K562 (cell line): Measurements from ENCODE around the gene TSPOAP1. TPM values are rescaled to one million over a fixed set of nuclear protein-coding genes. Genes with fewer than 3 reads are reported as not detected.

Experiments
- ATF6 ChIP-seq: sonication (generic); formaldehyde crosslinking; IDR thresholded peaks from 2 replicates; pipeline ENCODE4 v1.4.0; 2020; ENCODE audit warnings: mild to moderate bottlenecking, missing genetic modification reagents
- BCOR ChIP-seq: fragments of 450-650 bp; IDR thresholded peaks from 2 replicates; pipeline ENCODE4 v1.6.1; 2016
- CHCHD3 ChIP-seq: fragments of 250-450 bp; sonication (Bioruptor Pico); IDR thresholded peaks from 2 replicates; pipeline ENCODE4 v2.1.2; 2022; ENCODE audit warnings: mild to moderate bottlenecking
- FOSL1 ChIP-seq: fragments of 200-800 bp; sonication (Bioruptor generic); conservative IDR thresholded peaks from 2 replicates; pipeline ENCODE4 v1.6.1; 2016; ENCODE audit warnings: missing genetic modification characterization, missing compliant biosample characterization
- FOXP4 ChIP-seq: sonication (generic); formaldehyde crosslinking; IDR thresholded peaks from 2 replicates; pipeline ENCODE4 v1.8.0; 2022; ENCODE audit warnings: mild to moderate bottlenecking, missing genetic modification reagents, borderline replicate concordance
- GTF2E2 ChIP-seq: fragments of 200-800 bp; sonication (Bioruptor generic); IDR thresholded peaks from 2 replicates; pipeline ENCODE4 v1.6.1; 2016; ENCODE audit warnings: missing genetic modification characterization, missing compliant biosample characterization
- HDGF ChIP-seq: fragments of 450-650 bp; IDR thresholded peaks from 2 replicates; pipeline ENCODE4 v1.6.1; 2016
- HLTF ChIP-seq: fragments of 450-650 bp; IDR thresholded peaks from 2 replicates; pipeline ENCODE4 v1.6.1; 2016
- HOXB6 ChIP-seq: fragments of 250-450 bp; sonication (Bioruptor Pico); IDR thresholded peaks from 2 replicates; pipeline ENCODE4 v1.5.1; 2022; ENCODE audit warnings: mild to moderate bottlenecking, borderline replicate concordance
- KDM2B ChIP-seq: fragments of 250-450 bp; sonication (Bioruptor Pico); IDR thresholded peaks from 2 replicates; pipeline ENCODE4 v1.8.0; 2021; ENCODE audit warnings: mild to moderate bottlenecking, moderate library complexity
- MTA3 ChIP-seq: fragments of 450-650 bp; formaldehyde crosslinking; IDR thresholded peaks from 2 replicates; pipeline ENCODE4 v1.6.1; 2017; ENCODE audit warnings: mild to moderate bottlenecking, borderline replicate concordance
- NCOA4 ChIP-seq: fragments of 450-650 bp; IDR thresholded peaks from 2 replicates; pipeline ENCODE4 v1.6.1; 2018; ENCODE audit warnings: mild to moderate bottlenecking; ENCODE audit not compliant: partially characterized antibody
- NFIC ChIP-seq: fragments of 450-650 bp; IDR thresholded peaks from 2 replicates; pipeline ENCODE4 v1.6.1; 2017; ENCODE audit warnings: mild to moderate bottlenecking, inconsistent platforms
- SRSF1 ChIP-seq: fragments of 200-400 bp; formaldehyde crosslinking; IDR thresholded peaks from 2 replicates; pipeline ENCODE4 v1.6.1; 2017; ENCODE audit warnings: mild to moderate bottlenecking, low read depth, low read length, moderate library complexity
- TAF1 ChIP-seq: IDR thresholded peaks from 2 replicates; pipeline ENCODE4 v1.6.1; 2011; ENCODE audit warnings: mild to moderate bottlenecking, low read length, moderate library complexity; ENCODE audit not compliant: insufficient read depth, control insufficient read depth, severe bottlenecking; ENCODE audit errors: extremely low read depth
- TEAD4 ChIP-seq, 2 experiments: sonication (generic) in 1 of 2; formaldehyde crosslinking in 1 of 2; IDR thresholded peaks; 2 replicates each; pipeline versions ENCODE4 v1.6.1 to v1.8.0; 2012 to 2022; ENCODE audit warnings: borderline replicate concordance in 1 of 2, inconsistent platforms in 1 of 2, low read length in 1 of 2, mild to moderate bottlenecking in 1 of 2, missing genetic modification reagents in 1 of 2
- ZC3H8 ChIP-seq: fragments of 450-650 bp; IDR thresholded peaks from 2 replicates; pipeline ENCODE4 v1.6.1; 2017
- polyA plus RNA-seq, 8 experiments: library from polyadenylated mRNA; depleted of rRNA in 4 of 8; stranded (reverse) in 5 of 8; unstranded in 3 of 8; fragments of >200 nt; fragmentation: Nextera tagmentation in 2 of 8; fragmentation: Illumina TruSeq in 1 of 8; extraction: Ambion mirVana in 2 of 8; extraction: Trizol in 1 of 8; gene quantifications; 2 replicates each; pipeline versions ENCODE4 v1.2.1 to v1.2.3, GENCODE V29; 2011 to 2014; ENCODE audit warnings: inconsistent platforms in 1 of 8, missing spikeins in 1 of 8
- total RNA-seq, 7 experiments: library from RNA; depleted of rRNA in 6 of 7; stranded (reverse); fragments of >200 nt in 6 of 7; fragmentation: Illumina TruSeq in 2 of 7; extraction: Trizol in 2 of 7; gene quantifications; 2 replicates each; pipeline versions ENCODE4 v1.2.1 to v1.2.3, GENCODE V29; 2011 to 2021; ENCODE audit warnings: low replicate concordance in 1 of 7

TSPOAP1 gene
- total and polyA plus RNA-seq, 9 of the 15 experiments (the other 6 are each of a cell fraction or from before 2014, with no cell fraction given): 0.87 to 3.9 (median 1.8) TPM; not detected in 2

GRCh38 chr17:58328195-58329034, at the start of gene TSPOAP1 (continued):
- TF ChIP-seq FOXP4 (CRISPR knock-in tag) (0 out of 2 replicates have a peak, but pooled peaks have one; percentile 73), TAF1 (peak; percentile 14), HDGF (peak; percentile 84), CHCHD3 (CRISPR knock-in tag) (0 out of 2 replicates have a peak, but pooled peaks have one; percentile 34), GTF2E2 (peak; percentile 30; the same call in 1 of the 2 replicates), FOSL1 (no peak), TEAD4 (IDR thresholded peaks at IDR 0.05; ENCODE audit: low read length) (0 out of 2 replicates have a peak, but pooled peaks have one; percentile 50), TEAD4 (CRISPR knock-in tag; IDR thresholded peaks at IDR 0.05; ENCODE audit: borderline replicate concordance) (no peak), BCOR (peak; percentile 56; the same call in 1 of the 2 replicates), NCOA4 (no peak), ZC3H8 (0 out of 2 replicates have a peak, but pooled peaks have one; percentile 68), HOXB6 (CRISPR knock-in tag) (no peak), ATF6 (CRISPR knock-in tag) (no peak), MTA3 (0 out of 2 replicates have a peak, but pooled peaks have one; percentile 43), SRSF1 (0 out of 2 replicates have a peak, but pooled peaks have one; percentile 45), NFIC (peak; percentile 38; the same call in 1 of the 2 replicates), HLTF (peak; percentile 98), KDM2B (CRISPR knock-in tag) (no peak)
